ENCODE results near the gene ADAM10. TPM values are rescaled to one million over a fixed set of nuclear protein-coding genes. Genes with fewer than 3 reads are reported as not detected.

The ADAM10 gene
- polyA plus RNA-seq, 1 donor (not counting 4 experiments of a cell fraction or from before 2014, with no cell fraction given), result 198 TPM

- no peak overlapping the region for H2AFZ ChIP-seq (ENCODE audit: control insufficient read depth, low read length)
- dilution Hi-C loops (cut with MboI; ENCODE audit: extremely low pct_ligation_motif_present, low sequenced_read_pairs), result no loop called here
- no peaks in the 10 kb centered on the region for H3K27me3 ChIP-seq (ENCODE audit: control insufficient read depth, extremely low read depth, insufficient read depth, low read length)
- H3K4me3 ChIP-seq (ENCODE audit: control insufficient read depth in 2 of 3, extremely low read depth in 1 of 3, insufficient read depth in 2 of 3, low read depth in 1 of 3, low read length in 3 of 3), result no peak overlapping the region
- H3K9me1 ChIP-seq (ENCODE audit: control insufficient read depth, extremely low read depth, insufficient read depth, low read length), result no peaks in the 10 kb centered on the region
- H3K4me1 ChIP-seq (ENCODE audit: control insufficient read depth, extremely low read depth, insufficient read depth, low read length), result peaks cover 11% of the 10 kb centered on the region
- H3K36me3 ChIP-seq (ENCODE audit: control insufficient read depth in 2 of 2, extremely low read depth in 1 of 2, insufficient read depth in 2 of 2, low read length in 2 of 2), result no peaks in the 10 kb centered on the region
- FAIRE-seq, result no peak
- H3K9me3 ChIP-seq (ENCODE audit: control insufficient read depth, low read depth, low read length), result no peaks in the 10 kb centered on the region
- no peak overlapping the region for H3K27ac ChIP-seq (ENCODE audit: control insufficient read depth, insufficient read depth, low read length)
- no peaks in the 10 kb centered on the region for H4K20me1 ChIP-seq (ENCODE audit: control insufficient read depth, extremely low read depth, insufficient read depth, low read length)
- no peaks in the 10 kb centered on the region for H3K79me2 ChIP-seq (ENCODE audit: control insufficient read depth, insufficient read depth, low read length)
- no peak overlapping the region for H3K9ac ChIP-seq (ENCODE audit: control insufficient read depth, extremely low read depth, insufficient read depth, low read length)
- no peak for DNase-seq (ENCODE audit: low read depth, low spot score)
- TF ChIP-seq, protein P1, sequence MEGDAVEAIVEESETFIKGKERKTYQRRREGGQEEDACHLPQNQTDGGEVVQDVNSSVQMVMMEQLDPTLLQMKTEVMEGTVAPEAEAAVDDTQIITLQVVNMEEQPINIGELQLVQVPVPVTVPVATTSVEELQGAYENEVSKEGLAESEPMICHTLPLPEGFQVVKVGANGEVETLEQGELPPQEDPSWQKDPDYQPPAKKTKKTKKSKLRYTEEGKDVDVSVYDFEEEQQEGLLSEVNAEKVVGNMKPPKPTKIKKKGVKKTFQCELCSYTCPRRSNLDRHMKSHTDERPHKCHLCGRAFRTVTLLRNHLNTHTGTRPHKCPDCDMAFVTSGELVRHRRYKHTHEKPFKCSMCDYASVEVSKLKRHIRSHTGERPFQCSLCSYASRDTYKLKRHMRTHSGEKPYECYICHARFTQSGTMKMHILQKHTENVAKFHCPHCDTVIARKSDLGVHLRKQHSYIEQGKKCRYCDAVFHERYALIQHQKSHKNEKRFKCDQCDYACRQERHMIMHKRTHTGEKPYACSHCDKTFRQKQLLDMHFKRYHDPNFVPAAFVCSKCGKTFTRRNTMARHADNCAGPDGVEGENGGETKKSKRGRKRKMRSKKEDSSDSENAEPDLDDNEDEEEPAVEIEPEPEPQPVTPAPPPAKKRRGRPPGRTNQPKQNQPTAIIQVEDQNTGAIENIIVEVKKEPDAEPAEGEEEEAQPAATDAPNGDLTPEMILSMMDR (optimal IDR thresholded peaks at IDR 0.05 in 1 of 3, IDR thresholded peaks at IDR 0.05 in 1 of 3, conservative IDR thresholded peaks at IDR 0.05 in 1 of 3; ENCODE audit: extremely low read depth in 1 of 3, insufficient read depth in 2 of 3, low read length in 3 of 3), result no peak
- TF ChIP-seq EZH2 (IDR thresholded peaks at IDR 0.05; ENCODE audit: low read length), result no peak
- H3K4me2 ChIP-seq (ENCODE audit: control insufficient read depth, extremely low read depth, insufficient read depth, low read depth, low read length), result no peak overlapping the region
Observed at GRCh38 chr15:58564981-58565380, 184.5 kb downstream of the ADAM10 start.

DNA sequence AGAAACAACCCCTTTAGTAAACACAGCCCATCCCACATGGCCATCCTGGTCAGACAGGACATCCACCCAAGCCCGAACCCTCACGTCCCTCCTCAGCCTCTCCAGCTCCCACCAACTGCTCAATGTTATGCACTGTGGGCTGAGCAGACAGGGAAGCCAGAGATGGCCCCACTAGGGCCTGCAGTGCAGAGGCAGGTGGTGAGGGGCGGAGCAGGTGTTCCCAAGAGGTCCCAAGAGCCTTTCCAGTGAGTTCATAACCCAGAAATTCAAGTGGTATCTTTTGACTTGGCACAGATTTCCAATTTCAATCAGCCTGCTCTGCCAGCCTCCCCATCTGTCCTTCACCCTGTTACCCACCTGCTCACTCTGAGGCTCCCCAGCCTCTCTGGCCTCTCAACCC lies 187.4 kb downstream of the ADAM10 start:
- Histone ChIP-seq H2AFZ (ENCODE audit: control insufficient read depth, low read length) (no peak overlapping the region), H3K4me3 (ENCODE audit: control insufficient read depth in 2 of 3, extremely low read depth in 1 of 3, insufficient read depth in 2 of 3, low read depth in 1 of 3, low read length in 3 of 3) (no peak overlapping the region), H3K36me3 (ENCODE audit: control insufficient read depth in 2 of 2, extremely low read depth in 1 of 2, insufficient read depth in 2 of 2, low read length in 2 of 2) (no peaks in the 10 kb centered on the region), H3K27ac (ENCODE audit: control insufficient read depth, insufficient read depth, low read length) (no peak overlapping the region), H3K27me3 (ENCODE audit: control insufficient read depth, extremely low read depth, insufficient read depth, low read length) (no peaks in the 10 kb centered on the region), H3K4me2 (ENCODE audit: control insufficient read depth, extremely low read depth, insufficient read depth, low read depth, low read length) (no peak overlapping the region), H3K79me2 (ENCODE audit: control insufficient read depth, insufficient read depth, low read length) (no peaks in the 10 kb centered on the region), H3K9me3 (ENCODE audit: control insufficient read depth, low read depth, low read length) (no peaks in the 10 kb centered on the region), H3K9ac (ENCODE audit: control insufficient read depth, extremely low read depth, insufficient read depth, low read length) (no peak overlapping the region), H3K9me1 (ENCODE audit: control insufficient read depth, extremely low read depth, insufficient read depth, low read length) (no peaks in the 10 kb centered on the region), H3K4me1 (ENCODE audit: control insufficient read depth, extremely low read depth, insufficient read depth, low read length) (peaks cover 3% of the 10 kb centered on the region), H4K20me1 (ENCODE audit: control insufficient read depth, extremely low read depth, insufficient read depth, low read length) (no peaks in the 10 kb centered on the region)
- FAIRE-seq (no peak), DNase-seq (ENCODE audit: low read depth, low spot score) (no peak)
- TF ChIP-seq EZH2 (IDR thresholded peaks at IDR 0.05; ENCODE audit: low read length), result no peak
- TF ChIP-seq, protein P1 (optimal IDR thresholded peaks at IDR 0.05 in 1 of 3, IDR thresholded peaks at IDR 0.05 in 1 of 3, conservative IDR thresholded peaks at IDR 0.05 in 1 of 3; ENCODE audit: extremely low read depth in 1 of 3, insufficient read depth in 2 of 3, low read length in 3 of 3), result no peak
- dilution Hi-C loops (cut with MboI; ENCODE audit: extremely low pct_ligation_motif_present, low sequenced_read_pairs), result no loop called here
